GM12872 (cell line): ENCODE results near the gene GLRX5.

Experiments
- TF ChIP-seq, protein P1 (sequence below): IDR thresholded peaks from 3 replicates; pipeline ENCODE4 v1.5.1; 2011; ENCODE audit warnings: low read depth, mild to moderate bottlenecking, low read length, moderate library complexity; ENCODE audit not compliant: insufficient read depth

Gene GLRX5

DNA sequence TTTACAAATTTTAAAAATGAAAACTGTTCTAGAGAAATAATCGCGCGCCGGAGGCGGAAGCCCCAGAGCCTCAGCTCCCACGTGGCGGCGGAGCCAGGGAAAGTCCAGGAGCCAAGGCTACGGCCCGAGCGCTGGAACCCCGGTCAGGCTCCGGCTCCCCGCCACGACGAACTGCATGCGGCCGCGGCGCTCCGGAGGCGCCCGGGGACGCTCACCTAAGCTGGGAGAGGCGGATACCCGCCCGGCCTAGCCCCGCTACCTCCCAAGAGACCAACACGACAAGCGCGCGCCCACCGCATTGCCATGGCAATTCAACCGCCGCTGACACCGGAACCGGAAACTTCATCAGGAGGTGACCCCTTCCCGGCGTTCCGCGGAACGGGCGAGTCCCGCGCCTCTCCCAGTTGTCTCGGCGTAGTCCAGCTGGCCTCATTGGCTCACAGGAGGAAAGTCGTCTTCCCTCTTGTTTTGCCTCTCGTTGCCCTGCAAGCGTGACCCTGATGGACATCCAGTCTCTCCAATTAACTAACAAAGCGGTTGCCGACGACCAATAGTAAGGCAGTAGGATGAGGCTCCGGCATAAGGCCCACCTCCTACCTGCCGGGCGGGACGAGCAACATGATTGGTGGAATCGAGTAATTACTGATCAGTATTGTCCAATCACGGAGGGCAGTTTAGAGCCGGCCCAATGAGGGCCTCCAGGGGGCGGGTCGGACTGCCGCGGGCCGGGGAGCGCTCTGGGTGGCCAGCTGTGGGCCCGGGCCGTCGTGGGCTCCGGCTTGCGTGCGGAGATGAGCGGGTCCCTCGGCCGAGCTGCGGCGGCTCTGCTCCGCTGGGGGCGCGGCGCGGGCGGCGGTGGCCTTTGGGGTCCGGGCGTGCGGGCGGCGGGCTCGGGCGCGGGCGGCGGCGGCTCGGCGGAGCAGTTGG is at the start of gene GLRX5:
GLRX5 (plus strand) TSS at position 752 of the 927 bp plus-strand sequence; CDS start at position 792, 40 bp downstream.
- TF ChIP-seq, protein P1, sequence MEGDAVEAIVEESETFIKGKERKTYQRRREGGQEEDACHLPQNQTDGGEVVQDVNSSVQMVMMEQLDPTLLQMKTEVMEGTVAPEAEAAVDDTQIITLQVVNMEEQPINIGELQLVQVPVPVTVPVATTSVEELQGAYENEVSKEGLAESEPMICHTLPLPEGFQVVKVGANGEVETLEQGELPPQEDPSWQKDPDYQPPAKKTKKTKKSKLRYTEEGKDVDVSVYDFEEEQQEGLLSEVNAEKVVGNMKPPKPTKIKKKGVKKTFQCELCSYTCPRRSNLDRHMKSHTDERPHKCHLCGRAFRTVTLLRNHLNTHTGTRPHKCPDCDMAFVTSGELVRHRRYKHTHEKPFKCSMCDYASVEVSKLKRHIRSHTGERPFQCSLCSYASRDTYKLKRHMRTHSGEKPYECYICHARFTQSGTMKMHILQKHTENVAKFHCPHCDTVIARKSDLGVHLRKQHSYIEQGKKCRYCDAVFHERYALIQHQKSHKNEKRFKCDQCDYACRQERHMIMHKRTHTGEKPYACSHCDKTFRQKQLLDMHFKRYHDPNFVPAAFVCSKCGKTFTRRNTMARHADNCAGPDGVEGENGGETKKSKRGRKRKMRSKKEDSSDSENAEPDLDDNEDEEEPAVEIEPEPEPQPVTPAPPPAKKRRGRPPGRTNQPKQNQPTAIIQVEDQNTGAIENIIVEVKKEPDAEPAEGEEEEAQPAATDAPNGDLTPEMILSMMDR: no peak

GRCh38 chr14:95485222-95485819 is 49.5 kb upstream of the GLRX5 start:
- TF ChIP-seq, protein P1: no peak

GRCh38 chr14:95486875-95487668 is 47.8 kb upstream of the GLRX5 start:
- TF ChIP-seq, protein P1: no peak

- TF ChIP-seq, protein P1: no peak
Observed at GRCh38 chr14:95487669-95488084, 47.2 kb upstream of the GLRX5 start.

GRCh38 chr14:95488376-95489213 is 46.3 kb upstream of the GLRX5 start:
- TF ChIP-seq, protein P1: no peak

GRCh38 chr14:95489214-95490137 is 45.4 kb upstream of the GLRX5 start:
- TF ChIP-seq, protein P1: no peak
